IPS DF 6.9 (cell line): ENCODE data around the gene INPP5A.

ENCODE experiments used
- DNase-seq: peaks from one replicate; pipeline ENCODE4 v3.0.0-alpha.2; 2013; ENCODE audit warnings: low read depth, low spot score
- H3K27ac ChIP-seq: one replicate; pipeline ENCODE4 v1.5.1; 2013; ENCODE audit warnings: low read length, control low read depth
- H3K27me3 ChIP-seq: 2 replicates; pipeline ENCODE4 v1.6.1; 2013; ENCODE audit warnings: mild to moderate bottlenecking, low read length; ENCODE audit not compliant: control insufficient read depth, insufficient read depth
- H3K36me3 ChIP-seq: 2 replicates; pipeline ENCODE4 v1.6.1; 2013; ENCODE audit warnings: low read length; ENCODE audit not compliant: control insufficient read depth, insufficient read depth
- H3K4me1 ChIP-seq: 2 replicates; pipeline ENCODE4 v1.6.1; 2013; ENCODE audit warnings: low read length; ENCODE audit not compliant: control insufficient read depth, insufficient read depth
- H3K4me3 ChIP-seq: 2 replicates; pipeline ENCODE4 v1.5.1; 2013; ENCODE audit warnings: mild to moderate bottlenecking, low read length
- H3K9me3 ChIP-seq: 2 replicates; pipeline ENCODE4 v1.6.1; 2013; ENCODE audit warnings: low read length, inconsistent platforms; ENCODE audit not compliant: control insufficient read depth, insufficient read depth
- WGBS: extraction: QIAGEN DNeasy Blood & Tissue Kit; methylation state at CpG from one replicate; pipeline ENCODE4 v1.1.7; 2013; ENCODE audit warnings: mixed read lengths, missing lambda C conversion rate; ENCODE audit not compliant: insufficient read length, insufficient coverage; 5-methylcytosine and 5-hydroxymethylcytosine counted together

Gene INPP5A

GRCh38 chr10:132611026-132611910 lies 73.7 kb downstream of the INPP5A start:
- Histone ChIP-seq H3K36me3 (no peaks in the 10 kb centered on the region; the same call in 1 of the 2 replicates), H3K4me3 (no peak overlapping the region), H3K27me3 (no peaks in the 10 kb centered on the region), H3K4me1 (no peaks in the 10 kb centered on the region; the same call in 1 of the 2 replicates), H3K27ac (no peak overlapping the region), H3K9me3 (no peaks in the 10 kb centered on the region)
- no CpG with 5 or more reads among the region's 5 CpGs for WGBS
- DNase-seq, result no peak

- WGBS, result no CpG with 5 or more reads among the region's 3 CpGs
- DNase-seq, result no peak
Measured at GRCh38 chr10:132611986-132612385, 74.4 kb downstream of the INPP5A start.

GRCh38 chr10:132612571-132613504 lies 75.3 kb downstream of the INPP5A start:
- DNase-seq, result no peak
- H3K27me3 ChIP-seq, result no peaks in the 10 kb centered on the region
- H3K36me3 ChIP-seq, result no peaks in the 10 kb centered on the region; the same call in 1 of the 2 replicates
- H3K4me3 ChIP-seq, result no peak overlapping the region
- no peaks in the 10 kb centered on the region for H3K9me3 ChIP-seq
- no peaks in the 10 kb centered on the region; the same call in 1 of the 2 replicates for H3K4me1 ChIP-seq
- WGBS, result no CpG with 5 or more reads among the region's 27 CpGs
- H3K27ac ChIP-seq, result no peak overlapping the region

More at GRCh38 chr10:132611986-132612385, 74.4 kb downstream of the INPP5A start:
- no peaks in the 10 kb centered on the region; the same call in 1 of the 2 replicates for H3K36me3 ChIP-seq
- no peak overlapping the region for H3K27ac ChIP-seq
- H3K27me3 ChIP-seq, result no peaks in the 10 kb centered on the region
- H3K4me3 ChIP-seq, result no peak overlapping the region
- H3K9me3 ChIP-seq, result no peaks in the 10 kb centered on the region
- no peaks in the 10 kb centered on the region; the same call in 1 of the 2 replicates for H3K4me1 ChIP-seq

DNA sequence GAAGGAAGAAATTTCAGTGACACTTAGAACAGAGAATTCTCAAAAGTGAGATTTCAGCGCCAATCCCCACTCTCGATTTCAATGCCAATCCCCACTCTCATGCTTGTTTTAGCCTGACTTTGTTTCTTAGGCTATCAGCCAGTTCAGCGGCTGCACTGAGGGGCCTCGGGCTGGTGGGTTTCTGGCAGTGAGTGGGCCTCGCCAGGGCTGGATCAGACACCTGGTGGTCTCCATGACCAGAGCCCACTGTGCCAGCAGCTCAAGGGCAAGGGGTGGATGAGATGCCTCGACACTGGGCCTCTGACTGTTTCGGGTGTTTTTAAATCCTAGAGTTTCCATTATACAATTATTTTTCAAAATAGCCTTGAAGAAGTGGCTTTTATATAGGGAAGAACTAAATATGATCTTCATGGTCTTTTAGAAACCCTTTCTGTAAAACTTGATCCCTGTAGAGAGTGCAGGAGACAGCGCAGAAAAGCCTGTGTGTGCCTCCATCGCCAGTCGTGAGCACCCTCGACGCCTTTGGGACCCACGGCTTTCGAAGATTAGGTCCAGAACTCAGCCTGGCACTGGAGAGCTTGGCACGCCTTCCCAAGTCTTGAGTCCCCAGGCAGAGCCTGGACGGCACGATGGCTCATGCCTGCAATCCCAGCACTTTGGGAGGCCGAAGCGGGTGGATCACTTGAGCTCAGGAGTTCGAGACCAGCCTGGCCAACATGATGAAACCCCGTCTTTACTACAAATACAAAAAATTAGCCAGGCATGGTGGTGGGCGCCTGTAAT lies 76.2 kb downstream of the INPP5A start:
- no CpG with 5 or more reads among the region's 22 CpGs for WGBS
- no peaks in the 10 kb centered on the region; the same call in 1 of the 2 replicates for H3K4me1 ChIP-seq
- DNase-seq, result no peak

GRCh38 chr10:132614431-132615340 lies 77.1 kb downstream of the INPP5A start:
- Histone ChIP-seq H3K4me1 (no peaks in the 10 kb centered on the region; the same call in 1 of the 2 replicates), H3K36me3 (no peaks in the 10 kb centered on the region; the same call in 1 of the 2 replicates), H3K27ac (no peak overlapping the region), H3K4me3 (no peak overlapping the region), H3K9me3 (no peaks in the 10 kb centered on the region; the same call in 1 of the 2 replicates), H3K27me3 (no peaks in the 10 kb centered on the region)
- no CpG with 5 or more reads among the region's 32 CpGs for WGBS
- DNase-seq, result no peak

More for the DNA sequence above, 76.2 kb downstream of the INPP5A start:
- Histone ChIP-seq H3K27me3 (no peaks in the 10 kb centered on the region), H3K36me3 (no peaks in the 10 kb centered on the region; the same call in 1 of the 2 replicates), H3K9me3 (no peaks in the 10 kb centered on the region; the same call in 1 of the 2 replicates), H3K4me3 (no peak overlapping the region), H3K27ac (no peak overlapping the region)

GRCh38 chr10:132615341-132616169 lies 78.0 kb downstream of the INPP5A start:
- Histone ChIP-seq H3K27ac (no peak overlapping the region), H3K4me1 (no peaks in the 10 kb centered on the region; the same call in 1 of the 2 replicates), H3K9me3 (no peaks in the 10 kb centered on the region; the same call in 1 of the 2 replicates), H3K4me3 (no peak overlapping the region), H3K27me3 (no peaks in the 10 kb centered on the region), H3K36me3 (no peaks in the 10 kb centered on the region; the same call in 1 of the 2 replicates)
- no peak for DNase-seq
- no CpG with 5 or more reads among the region's 22 CpGs for WGBS

GRCh38 chr10:132616170-132616995 lies 78.8 kb downstream of the INPP5A start:
- no peaks in the 10 kb centered on the region for H3K27me3 ChIP-seq

More at GRCh38 chr10:132616170-132616995, 78.8 kb downstream of the INPP5A start:
- H3K36me3 ChIP-seq, result no peaks in the 10 kb centered on the region; the same call in 1 of the 2 replicates
- H3K27ac ChIP-seq, result no peak overlapping the region
- no peak for DNase-seq
- WGBS, result 100% methylated on average over 12 of the region's 30 CpGs
- no peak overlapping the region for H3K4me3 ChIP-seq
- H3K9me3 ChIP-seq, result no peaks in the 10 kb centered on the region; the same call in 1 of the 2 replicates
- H3K4me1 ChIP-seq, result no peaks in the 10 kb centered on the region; the same call in 1 of the 2 replicates
